GM18505 (cell line): Measurements from ENCODE around the gene KLF16.
A peak's percentile ranks its signal among the peaks of the same experiment; 100 is the strongest.
"Not testable (repeated sequence)": the region's sequence is repeated elsewhere in the genome, so short reads cannot be mapped to it uniquely, and the experiment has no call there.

Experiments
- ATAC-seq: cut with Tn5 transposase; IDR thresholded peaks from one replicate; pipeline ENCODE4 v1.9.1; 2021; ENCODE audit not compliant: unreplicated experiment
- POLR2A ChIP-seq: IDR thresholded peaks from 4 replicates; pipeline ENCODE4 v1.6.1; 2011; ENCODE audit warnings: borderline replicate concordance; ENCODE audit not compliant: insufficient read depth, insufficient read length; ENCODE audit errors: extremely low read depth

Gene KLF16

GRCh38 chr19:1901940-1902404 is 38.6 kb upstream of the KLF16 start:
- ATAC-seq, result no peak
- TF ChIP-seq POLR2A, result no peak

GRCh38 chr19:1896508-1896907 is 33.1 kb upstream of the KLF16 start:
- ATAC-seq, result no peak
- TF ChIP-seq POLR2A, result no peak

GRCh38 chr19:1893791-1894190 is 30.4 kb upstream of the KLF16 start:
- no peak for ATAC-seq
- TF ChIP-seq POLR2A, result no peak

GRCh38 chr19:1889907-1890306 is 26.5 kb upstream of the KLF16 start:
- TF ChIP-seq POLR2A, result no peak
- no peak for ATAC-seq

- no peak for TF ChIP-seq POLR2A
- no peak for ATAC-seq
These were observed 25.0 kb upstream of the KLF16 start for GRCh38 chr19:1888385-1888784.

GRCh38 chr19:1886360-1886759 is 23.0 kb upstream of the KLF16 start:
- not testable (repeated sequence) for ATAC-seq

- TF ChIP-seq POLR2A, result peak; percentile 46
- peak; percentile 74 for ATAC-seq
These were observed 22.2 kb upstream of the KLF16 start, which contains the start of gene ABHD17A for GRCh38 chr19:1885398-1886119. ABHD17A (minus strand) TSS chr19:1885496; CDS start chr19:1881566, 3,930 bp downstream.

- ATAC-seq, result peak; percentile 17
- peak; percentile 29 for TF ChIP-seq POLR2A
These were observed 21.4 kb upstream of the KLF16 start for GRCh38 chr19:1884719-1885334.

- TF ChIP-seq POLR2A, result peak; percentile 17
- ATAC-seq, result no peak
These were observed 20.9 kb upstream of the KLF16 start for GRCh38 chr19:1884291-1884718.

- TF ChIP-seq POLR2A, result no peak
- no peak for ATAC-seq
These were observed 20.4 kb upstream of the KLF16 start for GRCh38 chr19:1883784-1884183.

- no peak for TF ChIP-seq POLR2A
- ATAC-seq, result no peak
These were observed 19.7 kb upstream of the KLF16 start for GRCh38 chr19:1882786-1883692.

GRCh38 chr19:1882089-1882785 is 18.9 kb upstream of the KLF16 start:
- ATAC-seq, result no peak

GRCh38 chr19:1881393-1882088 is 18.2 kb upstream of the KLF16 start:
- ATAC-seq, result not testable (repeated sequence)

More at GRCh38 chr19:1882089-1882785, 18.9 kb upstream of the KLF16 start:
- no peak for TF ChIP-seq POLR2A
